HG02852 (cell line): Measurements from ENCODE around the gene KCNJ6.
A peak's percentile ranks its signal among the peaks of the same experiment; 100 is the strongest.

Source experiments
- ATAC-seq: cut with Tn5 transposase; IDR thresholded peaks from one replicate; pipeline ENCODE4 v1.9.1; 2021; ENCODE audit warnings: mild to moderate bottlenecking, moderate library complexity; ENCODE audit not compliant: unreplicated experiment

The KCNJ6 gene

DNA sequence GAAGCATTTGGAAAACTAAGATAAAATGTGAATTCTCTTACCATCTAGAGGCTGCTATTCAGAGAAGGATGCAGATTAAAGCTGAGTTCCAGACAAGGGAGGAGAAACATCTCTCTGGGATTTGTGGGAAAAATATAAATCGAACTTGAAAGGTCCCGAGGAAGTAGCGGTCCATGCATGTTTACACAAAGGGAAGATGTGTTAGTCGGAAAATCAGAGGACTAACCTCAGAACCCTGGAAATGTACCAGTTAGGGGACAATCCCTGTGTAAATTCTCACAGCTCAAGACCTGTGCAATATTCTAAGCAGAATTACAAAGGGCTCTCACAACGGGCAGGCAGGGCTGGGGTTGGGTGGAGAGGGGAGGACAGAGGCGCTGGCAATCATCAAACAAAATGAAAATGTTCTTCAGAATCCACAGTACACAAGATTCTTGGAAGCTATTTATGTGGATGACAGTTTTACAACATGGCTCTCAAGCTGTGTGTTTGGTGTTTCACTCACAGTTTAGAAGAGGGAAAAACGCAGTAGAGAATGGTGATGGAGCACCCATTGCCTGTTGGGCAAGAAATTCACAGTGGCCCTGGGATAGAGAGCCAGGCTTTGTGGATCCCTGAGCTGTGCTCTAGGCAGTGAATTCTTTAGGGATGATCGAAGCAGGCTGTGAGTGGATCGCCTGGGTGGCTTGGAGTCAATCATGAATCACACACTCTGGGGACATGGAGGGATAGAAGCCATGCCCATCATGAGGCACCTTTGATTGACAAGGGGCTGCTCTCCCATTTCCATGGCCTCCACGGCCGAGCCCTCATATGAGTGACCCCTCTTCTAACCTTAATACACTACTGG, 47.6 kb downstream of the KCNJ6 start:
- ATAC-seq, result no peak

DNA sequence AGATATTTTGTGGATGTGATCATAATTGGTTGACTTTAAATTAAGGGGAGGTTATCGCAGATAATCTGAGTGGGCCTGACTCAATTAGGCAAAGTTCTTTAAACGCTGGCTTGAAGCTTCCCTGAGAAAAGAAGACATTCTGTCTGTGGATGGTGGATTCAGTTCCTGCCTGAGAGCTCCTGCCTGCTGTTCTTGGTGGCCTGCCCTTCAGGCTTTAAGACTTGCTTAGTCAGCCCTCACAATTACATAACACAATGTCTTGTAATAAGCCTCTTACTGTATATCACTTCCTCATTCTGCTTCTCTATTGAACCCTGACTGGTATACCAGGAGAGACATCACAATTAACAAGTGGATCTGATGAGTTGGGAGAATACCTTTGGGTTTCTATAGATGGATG, 50.2 kb downstream of the KCNJ6 start:
- ATAC-seq, result no peak

DNA sequence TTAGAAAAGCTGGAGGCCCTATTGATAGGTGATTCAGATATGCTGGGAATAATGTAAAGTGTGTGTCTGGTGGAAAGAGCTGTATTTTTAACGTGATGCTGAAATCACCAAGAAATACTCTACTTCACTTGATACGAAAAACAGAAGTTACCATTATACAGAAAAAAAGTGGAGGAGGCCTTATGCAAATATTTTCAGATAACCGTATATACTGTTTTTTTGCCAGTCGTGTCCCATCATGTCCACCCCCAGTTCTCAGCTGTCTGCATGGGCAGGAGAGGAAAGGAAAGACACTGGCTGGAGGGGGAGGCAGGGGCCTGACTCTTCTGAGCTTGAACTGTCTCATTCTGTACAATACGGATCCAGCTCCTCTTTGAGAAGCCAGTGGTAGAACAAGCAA, 51.1 kb downstream of the KCNJ6 start:
- ATAC-seq, result no peak

DNA sequence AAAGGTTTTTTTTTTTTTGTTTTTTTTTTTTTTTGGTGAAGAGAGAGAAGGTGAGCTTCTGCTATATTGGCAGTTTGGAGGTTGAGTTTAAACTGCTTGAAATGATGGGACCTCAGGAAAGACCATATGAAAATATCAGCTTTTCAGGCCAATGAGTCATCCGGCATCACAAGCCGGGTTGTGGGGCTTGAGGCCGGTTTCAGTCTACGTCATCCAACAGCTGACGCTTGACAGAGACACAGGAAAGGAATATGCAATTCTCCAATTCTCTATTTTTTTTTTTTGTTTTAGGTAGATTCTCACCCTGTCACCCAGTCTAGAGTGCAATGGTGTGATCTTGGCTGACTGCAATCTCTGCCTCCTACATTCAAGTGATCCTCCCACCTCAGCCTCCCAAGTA, 52.4 kb downstream of the KCNJ6 start:
- ATAC-seq, result no peak

DNA sequence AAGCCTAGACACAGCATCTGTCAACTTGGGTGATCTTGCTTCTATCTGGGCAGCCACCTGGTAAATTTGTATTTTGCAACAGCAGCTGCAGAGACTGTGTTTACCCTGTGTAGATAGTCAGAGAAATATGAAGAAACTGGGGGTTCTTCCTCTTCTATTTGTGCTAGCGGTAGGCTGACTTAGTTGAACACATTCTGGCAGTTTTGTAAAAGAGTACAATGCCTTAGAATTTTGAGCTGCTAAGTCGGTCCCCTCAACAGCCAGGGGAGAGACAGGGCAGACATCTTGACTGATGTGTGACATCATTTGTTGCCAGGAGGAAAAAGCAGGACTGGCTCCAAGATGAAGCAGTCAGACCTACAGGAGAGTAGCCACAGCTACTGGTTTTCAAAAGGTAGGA, 53.7 kb downstream of the KCNJ6 start:
- peak; percentile 62 for ATAC-seq

- ATAC-seq, result no peak
Observed at GRCh38 chr21:37861561-37861960, 54.7 kb downstream of the KCNJ6 start.

DNA sequence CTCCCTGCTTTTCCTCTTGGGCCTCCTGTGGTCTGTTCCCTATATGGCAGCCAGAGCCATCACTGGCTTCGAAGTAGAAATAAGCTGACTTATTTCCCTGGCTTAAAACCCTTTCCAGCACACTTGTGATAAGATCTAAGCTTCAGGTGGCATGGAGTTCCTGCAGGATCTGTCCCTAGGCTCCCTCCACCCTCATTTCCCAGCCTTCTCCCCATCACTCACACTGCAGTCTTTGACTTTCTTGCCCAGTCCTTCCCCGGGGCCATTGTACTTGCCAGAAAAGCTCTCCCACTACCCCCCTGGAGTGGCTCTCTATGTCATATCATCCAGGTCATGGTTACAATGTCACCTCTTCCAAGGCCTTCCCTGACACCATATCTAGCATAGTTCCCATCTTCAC, 55.8 kb downstream of the KCNJ6 start:
- no peak for ATAC-seq

DNA sequence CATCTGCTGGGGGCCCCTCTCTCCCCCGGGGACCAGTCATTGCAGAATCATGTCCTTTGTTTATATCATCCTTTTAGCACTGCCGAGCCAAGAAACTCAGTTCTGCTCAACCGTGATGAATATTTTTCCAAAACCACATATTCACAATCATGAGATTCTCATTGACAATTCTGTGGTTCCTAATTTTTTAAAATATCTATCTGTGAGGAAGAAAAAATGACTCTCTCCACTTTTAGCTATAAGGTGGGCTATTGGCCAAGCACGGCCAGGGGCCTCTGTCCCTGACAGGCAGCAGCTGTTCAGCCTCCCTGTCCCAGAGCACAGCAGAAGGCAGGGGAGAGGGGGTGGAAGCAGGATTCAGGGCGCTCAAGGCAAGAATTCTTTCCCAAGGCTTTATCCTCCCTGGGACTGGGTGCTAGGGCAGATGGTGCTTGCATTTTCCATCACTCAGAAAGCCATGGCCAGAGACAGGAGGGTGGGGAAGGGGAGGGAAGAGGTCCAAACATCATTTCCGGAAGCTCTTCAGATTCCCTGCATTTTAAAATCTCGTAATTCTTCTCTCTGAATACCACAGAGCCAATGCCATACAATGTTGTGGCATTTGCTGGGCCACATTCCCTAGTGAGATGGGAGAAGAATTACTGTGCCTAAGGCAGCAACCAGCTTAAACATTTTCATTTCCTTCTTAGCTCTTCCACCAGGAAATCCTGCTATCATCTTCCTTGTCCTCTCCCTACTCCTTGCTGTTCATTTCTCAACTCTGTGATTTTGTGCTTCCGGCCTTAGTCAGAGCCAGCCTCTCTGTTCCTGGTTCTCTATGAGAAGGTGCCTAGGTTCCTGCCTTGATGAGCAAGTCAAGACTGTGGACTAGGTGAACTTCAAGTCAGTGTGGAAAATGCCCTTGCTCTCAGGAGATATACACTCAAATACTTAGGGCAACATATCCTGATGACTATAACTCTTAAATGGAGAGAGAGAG, 60.3 kb downstream of the KCNJ6 start:
- ATAC-seq, result no peak

DNA sequence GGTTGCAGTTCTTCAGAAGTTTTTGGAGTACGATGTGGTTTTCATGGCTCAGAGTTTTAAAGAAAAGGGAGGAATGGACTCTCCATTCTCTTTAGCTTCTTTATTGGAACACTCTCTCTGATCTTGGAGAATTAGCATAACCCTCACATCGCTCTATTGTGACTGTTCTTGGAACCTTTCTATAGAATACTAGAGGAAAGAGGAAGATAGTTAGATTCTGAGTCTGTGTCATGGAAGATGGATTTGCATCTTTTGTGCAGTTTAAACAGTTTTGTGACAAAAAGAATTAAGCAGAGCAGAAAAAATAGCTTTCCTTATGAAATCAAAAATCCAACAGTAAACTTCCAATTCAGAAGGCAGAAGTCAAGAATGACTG, 61.0 kb downstream of the KCNJ6 start:
- ATAC-seq, result no peak

- ATAC-seq, result no peak
Observed at GRCh38 chr21:37849506-37850102, 66.7 kb downstream of the KCNJ6 start.

DNA sequence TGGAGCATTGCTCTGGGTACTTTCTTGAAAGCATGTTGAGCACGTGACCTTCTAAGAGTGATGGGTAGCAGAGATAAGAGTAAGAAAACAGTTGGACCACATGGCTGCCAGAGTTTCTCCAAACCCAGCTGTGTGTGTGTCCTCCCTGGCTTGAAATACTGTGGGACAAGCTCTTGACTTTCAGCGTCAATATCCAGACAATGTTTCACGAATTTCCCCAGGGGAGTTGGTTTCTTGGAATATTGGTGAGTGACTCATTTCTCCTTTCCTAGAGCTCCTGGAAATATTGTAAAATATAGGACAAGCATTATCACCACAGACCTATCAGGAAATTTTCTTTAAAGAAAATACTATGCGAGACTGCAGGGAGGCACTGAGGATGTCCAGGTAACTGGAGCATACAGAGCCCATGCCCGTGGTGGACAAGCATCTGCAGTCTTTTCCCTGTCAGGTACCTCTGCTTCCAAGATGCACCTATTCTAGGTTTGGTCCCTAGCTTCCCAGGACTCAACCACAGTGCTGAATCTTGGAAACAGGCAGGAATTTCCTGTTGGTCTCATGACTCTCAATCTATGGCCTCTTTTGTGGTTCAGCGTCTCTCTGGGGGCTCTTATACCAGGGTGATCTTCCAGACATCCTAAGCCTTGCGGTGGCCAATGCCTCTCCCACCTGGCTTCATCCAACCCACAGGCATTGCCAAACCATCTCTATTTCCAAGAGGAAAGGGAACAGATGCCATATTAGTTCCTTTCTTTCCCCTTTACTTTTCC, 67.4 kb downstream of the KCNJ6 start:
- ATAC-seq, result no peak

GRCh38 chr21:37845535-37845934, 70.7 kb downstream of the KCNJ6 start:
- ATAC-seq, result no peak

- ATAC-seq, result no peak
Observed at GRCh38 chr21:37843191-37843590, 73.1 kb downstream of the KCNJ6 start.

DNA sequence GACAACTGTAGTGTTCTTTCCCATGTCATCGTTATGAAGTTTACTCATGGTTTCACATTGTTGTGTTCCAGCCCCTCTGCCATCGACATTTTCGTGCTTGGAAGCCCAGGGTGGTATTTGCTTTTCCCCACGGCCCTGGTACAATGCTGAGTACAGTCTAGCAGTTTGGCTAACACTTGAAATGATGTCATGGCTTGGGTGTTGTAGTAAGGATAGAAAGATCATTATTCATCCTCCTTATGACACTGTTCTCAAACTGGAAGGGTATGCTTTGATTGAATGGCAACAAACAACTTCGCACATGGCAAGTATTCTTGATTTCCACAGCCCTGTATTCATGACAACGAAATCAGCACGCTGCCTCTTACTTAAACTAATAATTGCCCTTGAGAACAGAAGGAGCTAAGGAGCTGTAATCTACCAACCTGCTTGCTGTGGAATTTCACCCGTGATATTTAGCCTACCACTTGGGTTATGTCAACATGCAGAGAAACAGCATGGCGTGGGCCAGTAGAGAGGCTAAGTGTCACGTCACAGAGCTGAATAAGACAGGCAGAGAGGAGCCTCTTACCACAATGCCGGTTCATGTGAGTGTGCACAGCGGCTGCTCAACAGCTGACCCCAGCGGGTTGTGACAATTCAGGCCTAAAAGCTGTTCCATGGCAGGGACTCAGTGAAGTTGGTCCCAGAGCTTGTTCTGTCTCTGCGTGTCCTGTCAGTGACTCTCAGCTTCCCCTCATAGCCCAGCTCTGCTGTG, 73.9 kb downstream of the KCNJ6 start:
- no peak for ATAC-seq

- ATAC-seq, result no peak
Observed at GRCh38 chr21:37837381-37837780, 78.9 kb downstream of the KCNJ6 start.

GRCh38 chr21:37835481-37835880, 80.8 kb downstream of the KCNJ6 start:
- no peak for ATAC-seq

- ATAC-seq, result no peak
Observed at GRCh38 chr21:37833301-37833700, 83.0 kb downstream of the KCNJ6 start.

GRCh38 chr21:37829447-37829846, 86.8 kb downstream of the KCNJ6 start:
- ATAC-seq, result no peak

DNA sequence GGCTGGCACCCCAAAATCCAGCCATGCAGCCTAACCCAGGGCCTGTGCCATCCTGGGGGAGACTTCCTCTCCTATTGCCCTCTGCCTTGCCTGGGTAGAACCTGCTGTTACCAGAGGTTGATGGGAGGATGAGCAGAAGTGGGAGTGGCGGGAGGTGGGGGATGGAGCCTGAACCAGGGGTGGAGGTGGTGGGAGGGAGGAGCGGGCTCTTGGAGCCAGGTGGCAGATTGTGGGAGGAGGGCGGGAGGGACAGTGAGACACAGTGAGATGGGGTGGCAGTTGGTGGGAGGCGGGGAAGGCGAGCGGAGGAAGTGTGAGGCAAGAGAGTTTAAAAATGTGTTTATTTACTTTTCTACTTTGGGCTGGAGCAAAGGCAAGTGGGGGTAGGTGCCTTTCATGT, 87.3 kb downstream of the KCNJ6 start:
- ATAC-seq, result no peak

DNA sequence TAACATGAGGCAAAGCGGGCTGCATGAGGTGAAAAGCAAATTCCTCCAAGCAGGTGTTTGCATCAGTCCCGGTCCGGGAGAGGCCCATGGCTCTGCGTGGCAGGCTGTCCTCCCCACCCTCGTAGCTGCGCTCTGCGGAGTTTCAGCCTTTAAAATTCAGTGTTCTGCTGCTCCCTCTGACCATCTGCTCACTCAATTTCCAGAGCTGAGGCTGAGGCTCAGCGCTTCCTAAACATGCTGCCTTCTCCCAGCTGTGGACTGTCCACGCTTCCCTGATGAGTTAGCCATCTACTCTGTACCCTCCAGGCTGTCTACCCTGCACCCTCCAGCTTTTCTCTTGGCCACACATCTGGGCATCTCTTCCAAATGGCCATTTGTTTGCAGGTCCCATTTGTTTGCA, 87.7 kb downstream of the KCNJ6 start:
- ATAC-seq, result no peak
